EH (cell line): ENCODE measurements around the gene ITGB7.
"Not testable (repeated sequence)": the region's sequence is repeated elsewhere in the genome, so short reads cannot be mapped to it uniquely, and the experiment has no call there.

Source experiments
- DNase-seq: peaks from one replicate; pipeline ENCODE4 v3.0.0-alpha.2; 2015; ENCODE audit warnings: low read depth

The ITGB7 gene

GRCh38 chr12:53217051-53217930 is 10.2 kb upstream of the ITGB7 start:
- DNase-seq = peak; percentile 52

GRCh38 chr12:53215497-53215896 is 8.4 kb upstream of the ITGB7 start:
- no peak for DNase-seq

- DNase-seq = peak; percentile 72
Observed at GRCh38 chr12:53214687-53215455, 7.8 kb upstream of the ITGB7 start.

DNA sequence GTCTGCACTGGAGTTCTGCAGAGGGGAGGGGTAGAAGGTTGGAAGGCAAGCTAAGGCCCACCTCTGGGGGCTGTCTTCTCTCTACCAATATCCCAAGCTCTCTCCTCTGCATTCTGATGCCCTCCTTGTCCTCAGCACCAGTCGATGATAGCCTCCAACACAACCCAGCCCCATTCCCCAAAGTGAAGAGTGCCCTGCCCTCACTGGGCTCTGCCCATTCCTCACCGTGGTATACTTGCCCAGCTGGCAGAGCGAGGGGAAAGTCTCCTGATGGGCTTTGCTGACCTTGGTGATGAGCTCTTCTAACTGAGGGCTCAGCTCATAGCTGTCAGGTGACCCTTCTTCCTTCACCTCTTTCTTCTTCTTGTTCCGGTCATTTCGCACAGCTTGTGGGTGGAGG is 7.2 kb upstream of the ITGB7 start:
- no peak for DNase-seq

DNA sequence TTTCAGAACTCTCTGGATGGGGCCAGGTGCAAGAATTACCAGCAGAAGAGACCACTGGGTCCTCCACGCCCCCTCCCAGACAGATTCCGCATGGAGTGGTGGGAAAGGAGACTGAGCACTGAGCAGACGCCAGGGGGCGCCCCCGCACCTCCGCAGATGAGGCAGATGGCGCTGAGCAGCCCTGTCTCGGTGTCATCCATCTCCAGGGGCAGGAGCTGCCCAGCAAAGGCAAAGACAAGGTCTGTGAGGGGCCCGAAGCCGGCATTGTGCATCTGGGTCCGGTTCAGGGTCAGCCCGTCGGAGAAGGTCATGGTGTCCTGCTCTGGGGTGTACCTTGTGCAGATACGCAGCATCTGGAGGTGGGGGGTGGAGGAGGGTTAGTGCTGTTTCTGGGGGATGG is 6.3 kb upstream of the ITGB7 start:
- peak; percentile 80 for DNase-seq

DNA sequence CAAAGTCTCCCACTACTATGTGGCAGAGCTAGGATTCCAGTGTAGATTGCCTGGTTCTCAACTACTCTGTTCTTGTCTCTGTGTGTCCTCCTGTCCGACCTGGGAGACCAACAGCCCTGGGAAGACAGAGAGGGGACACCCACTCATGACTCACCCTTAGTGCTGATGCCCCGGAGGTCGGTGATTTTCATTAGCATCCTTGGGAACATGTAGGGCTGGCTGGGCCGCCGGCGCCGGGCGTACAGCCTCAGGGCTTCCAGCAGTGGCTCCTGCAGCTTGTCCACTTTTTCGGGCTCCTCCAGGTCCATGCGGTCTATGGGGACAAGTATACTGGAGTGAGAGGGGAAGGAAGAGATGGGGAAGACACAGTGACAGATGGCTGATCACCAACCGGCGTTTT is 5.9 kb upstream of the ITGB7 start:
- DNase-seq = peak; percentile 38

- no peak for DNase-seq
Observed at GRCh38 chr12:53211476-53212381, 4.7 kb upstream of the ITGB7 start.

DNA sequence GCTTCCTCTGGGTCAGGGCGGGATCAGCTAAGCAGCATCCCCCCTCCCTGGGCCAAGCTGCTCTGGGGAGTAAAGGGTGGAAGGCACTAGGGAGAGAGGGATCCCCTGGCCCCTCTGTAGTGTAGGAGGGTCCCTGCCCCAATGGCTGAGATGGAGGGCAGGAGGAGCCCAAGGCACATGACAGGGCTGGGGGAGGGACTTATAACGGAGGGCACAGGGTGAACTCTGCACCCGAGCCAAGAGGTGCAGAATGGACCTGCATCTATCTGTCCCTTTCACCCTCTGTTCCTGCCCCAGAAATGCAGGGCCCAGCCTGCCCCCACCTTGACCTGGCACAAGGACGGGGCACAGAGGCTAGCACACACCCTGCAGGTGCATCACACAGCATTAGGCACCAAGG is 3.8 kb upstream of the ITGB7 start:
- no peak for DNase-seq

DNA sequence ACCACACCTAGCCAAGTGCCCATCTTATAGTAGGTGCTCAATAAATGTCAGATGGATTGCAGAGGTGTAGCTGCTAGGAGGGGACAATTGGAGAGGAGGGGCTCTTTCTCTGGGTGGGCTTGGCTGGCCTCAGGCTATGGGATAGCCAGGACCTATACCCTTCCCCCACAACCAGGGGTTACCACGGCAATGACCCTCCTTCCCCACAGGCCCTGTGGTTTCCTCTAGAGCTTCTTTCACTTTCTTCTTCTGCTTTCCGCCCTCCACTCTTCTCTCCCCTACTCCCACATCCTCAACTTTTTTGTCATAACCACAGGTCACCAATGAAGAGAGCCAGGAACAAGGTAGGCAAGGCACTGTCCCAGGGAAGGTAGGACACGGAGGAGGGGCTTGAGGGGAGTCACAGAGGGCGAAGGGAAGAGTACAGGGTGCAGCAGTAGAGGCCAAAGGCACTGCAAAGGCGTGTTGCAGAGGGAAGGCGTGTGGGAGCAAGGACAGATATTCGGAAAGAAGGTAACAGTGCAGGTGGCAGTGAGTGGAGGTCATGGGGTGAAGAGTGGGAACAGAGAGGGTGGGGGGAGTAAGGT is 1.9 kb upstream of the ITGB7 start:
- no peak for DNase-seq

- DNase-seq = no peak
Observed at GRCh38 chr12:53208435-53208834, 1.4 kb upstream of the ITGB7 start.

DNA sequence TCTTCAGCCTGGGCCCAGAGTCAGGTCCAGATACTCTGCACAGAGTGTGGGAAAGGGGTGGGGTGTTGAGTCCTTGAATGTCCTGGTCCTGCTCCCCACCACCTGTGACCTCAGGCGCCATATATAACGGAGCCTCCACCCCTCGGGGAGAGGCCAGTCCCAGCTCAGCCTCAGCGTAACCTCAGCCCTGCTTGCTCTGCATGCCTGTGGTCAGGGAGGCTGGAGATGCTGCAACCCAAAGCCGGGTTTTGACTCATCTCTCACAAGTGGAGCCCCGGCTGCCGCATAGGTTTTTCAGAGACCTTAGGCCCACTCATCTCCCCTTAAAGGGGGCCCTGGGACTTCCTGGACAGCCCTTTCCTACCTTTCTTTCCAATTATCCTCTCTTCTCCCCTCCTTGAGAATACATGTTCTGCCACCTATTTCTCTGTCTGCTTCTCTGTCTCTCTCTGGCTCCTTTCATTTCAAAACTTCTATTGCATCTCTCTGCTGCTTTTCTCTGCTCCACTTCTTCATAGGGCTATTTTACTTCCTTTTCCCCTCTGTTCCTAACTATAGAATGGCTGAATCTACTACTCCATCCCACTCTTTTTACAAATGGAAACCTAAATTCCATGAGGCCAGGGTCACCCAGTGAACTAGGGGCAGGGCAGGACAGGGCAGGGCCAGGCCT is 1.2 kb downstream of the ITGB7 start:
- DNase-seq = peak; percentile 90

DNA sequence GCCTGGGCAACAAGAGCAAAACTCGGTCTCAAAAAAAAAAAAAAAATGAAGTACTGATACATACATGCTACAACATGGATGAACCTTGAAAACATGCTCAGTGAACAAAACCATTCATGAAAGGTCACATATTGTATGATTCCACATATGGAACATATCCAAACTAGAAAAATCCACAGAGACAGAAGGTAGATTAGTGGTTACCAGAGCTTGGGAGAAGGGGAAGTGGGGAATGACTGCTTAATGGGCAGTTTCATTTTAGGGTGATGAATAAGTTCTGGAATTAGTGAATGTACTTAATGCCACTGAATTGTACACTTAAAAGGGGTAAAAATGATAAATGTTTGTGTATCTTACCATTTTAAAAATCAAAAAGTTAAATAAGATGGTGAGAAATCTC is 2.7 kb downstream of the ITGB7 start:
- no peak for DNase-seq

GRCh38 chr12:53202316-53202715 is 4.7 kb downstream of the ITGB7 start:
- not testable (repeated sequence) for DNase-seq

- no peak for DNase-seq
Observed at GRCh38 chr12:53201639-53202038, 5.4 kb downstream of the ITGB7 start.

GRCh38 chr12:53201177-53201541 is 5.9 kb downstream of the ITGB7 start:
- DNase-seq = peak; percentile 56

GRCh38 chr12:53200458-53201176 is 6.4 kb downstream of the ITGB7 start:
- DNase-seq = no peak

DNA sequence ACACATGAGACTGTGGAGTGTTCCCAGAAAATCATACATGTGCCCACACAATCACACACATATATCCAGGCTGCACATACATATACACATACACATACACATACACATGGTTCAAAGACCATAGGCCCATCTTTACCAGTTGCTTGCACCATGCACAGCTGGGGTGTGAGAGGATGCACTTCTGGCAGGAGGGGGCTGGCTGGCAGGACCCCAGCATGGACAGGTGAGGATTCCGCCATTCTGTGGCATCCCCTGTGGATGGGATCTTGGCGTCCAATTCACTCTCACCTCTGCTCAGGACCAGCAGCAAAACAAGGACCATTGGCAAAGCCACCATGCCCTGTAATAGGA is 7.0 kb downstream of the ITGB7 start:
- DNase-seq = no peak

DNA sequence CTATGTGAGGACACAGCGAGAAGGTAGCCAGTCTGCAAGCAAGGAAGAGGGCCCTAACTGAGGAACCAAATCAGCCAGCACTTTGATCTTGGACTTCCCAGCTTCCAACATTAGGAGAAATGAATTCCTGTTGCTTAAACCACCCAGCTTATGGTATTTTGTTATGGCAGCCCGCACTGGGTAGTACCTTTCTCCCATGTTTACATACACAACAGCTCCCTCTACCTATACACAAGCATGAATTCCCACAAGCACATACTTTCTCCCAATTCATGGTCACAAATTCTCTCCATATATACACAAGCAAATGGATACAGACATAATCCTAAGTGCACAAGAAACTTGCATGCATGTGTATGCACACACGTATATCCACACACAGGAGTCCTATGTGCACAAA is 7.4 kb downstream of the ITGB7 start:
- no peak for DNase-seq

- no peak for DNase-seq
Observed at GRCh38 chr12:53198486-53199110, 8.5 kb downstream of the ITGB7 start.

DNA sequence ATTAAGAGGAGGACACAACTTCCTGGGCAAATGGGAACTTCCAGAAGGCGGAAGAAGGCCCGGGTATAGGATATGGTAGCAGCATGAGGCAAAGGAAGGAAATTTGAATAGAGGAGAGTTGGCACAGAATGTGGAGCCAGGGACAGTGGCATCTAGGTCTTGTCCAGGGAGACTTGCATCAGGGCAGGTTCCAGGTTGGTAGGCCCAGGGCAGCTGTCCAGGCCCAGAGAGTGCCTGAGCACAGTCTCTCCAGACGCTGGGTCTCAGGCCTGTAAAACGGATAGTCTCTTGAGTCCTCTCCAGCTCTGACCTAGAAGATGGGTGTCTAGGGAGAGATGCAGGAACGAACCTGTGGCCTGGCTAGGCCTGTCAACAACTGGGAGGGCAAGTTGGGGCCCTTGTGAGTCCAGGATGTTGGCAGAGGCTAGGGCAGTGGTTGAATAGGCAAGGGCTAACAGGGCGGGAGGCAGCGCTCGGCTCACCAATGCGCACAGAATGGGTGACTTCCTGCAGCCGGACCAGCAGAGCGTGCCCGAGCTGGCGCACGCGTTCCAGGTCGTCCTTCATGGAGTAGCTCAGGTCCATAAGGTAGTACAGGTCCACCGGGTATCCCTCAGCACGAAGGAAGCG is 9.9 kb downstream of the ITGB7 start:
- DNase-seq = no peak
